HG02798 (cell line): ENCODE data around the gene FGF1.

Experiments used
- ATAC-seq: cut with Tn5 transposase; IDR thresholded peaks from one replicate; pipeline ENCODE4 v1.9.1; 2021; ENCODE audit warnings: mild to moderate bottlenecking; ENCODE audit not compliant: unreplicated experiment, poor library complexity

Gene FGF1

DNA sequence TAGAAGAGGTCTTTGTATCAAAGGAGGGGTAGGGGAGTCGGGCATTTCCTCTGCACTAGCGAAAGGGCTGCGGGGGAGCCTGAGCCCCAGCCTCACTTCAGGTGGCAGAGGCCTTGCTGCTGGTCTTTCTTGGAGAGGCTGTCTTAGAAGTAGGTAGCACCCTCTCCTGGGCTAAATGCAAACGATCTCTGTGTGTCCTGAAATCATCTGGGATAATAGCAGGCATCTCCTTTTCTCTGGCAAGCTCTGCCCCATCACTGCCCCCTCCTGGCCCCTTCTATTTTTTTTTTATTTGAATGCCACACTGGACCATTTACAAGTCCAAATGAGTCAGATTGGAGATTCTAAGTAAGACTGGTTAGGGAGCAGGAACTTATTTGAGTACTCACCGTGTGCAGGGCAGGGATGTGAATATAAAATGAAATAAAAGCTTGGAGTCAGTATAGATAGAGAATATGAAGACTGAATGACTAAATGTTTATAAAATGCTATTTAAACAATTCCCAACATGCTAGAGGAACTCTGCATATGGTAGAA is 137.1 kb downstream of the FGF1 start:
- no peak for ATAC-seq

DNA sequence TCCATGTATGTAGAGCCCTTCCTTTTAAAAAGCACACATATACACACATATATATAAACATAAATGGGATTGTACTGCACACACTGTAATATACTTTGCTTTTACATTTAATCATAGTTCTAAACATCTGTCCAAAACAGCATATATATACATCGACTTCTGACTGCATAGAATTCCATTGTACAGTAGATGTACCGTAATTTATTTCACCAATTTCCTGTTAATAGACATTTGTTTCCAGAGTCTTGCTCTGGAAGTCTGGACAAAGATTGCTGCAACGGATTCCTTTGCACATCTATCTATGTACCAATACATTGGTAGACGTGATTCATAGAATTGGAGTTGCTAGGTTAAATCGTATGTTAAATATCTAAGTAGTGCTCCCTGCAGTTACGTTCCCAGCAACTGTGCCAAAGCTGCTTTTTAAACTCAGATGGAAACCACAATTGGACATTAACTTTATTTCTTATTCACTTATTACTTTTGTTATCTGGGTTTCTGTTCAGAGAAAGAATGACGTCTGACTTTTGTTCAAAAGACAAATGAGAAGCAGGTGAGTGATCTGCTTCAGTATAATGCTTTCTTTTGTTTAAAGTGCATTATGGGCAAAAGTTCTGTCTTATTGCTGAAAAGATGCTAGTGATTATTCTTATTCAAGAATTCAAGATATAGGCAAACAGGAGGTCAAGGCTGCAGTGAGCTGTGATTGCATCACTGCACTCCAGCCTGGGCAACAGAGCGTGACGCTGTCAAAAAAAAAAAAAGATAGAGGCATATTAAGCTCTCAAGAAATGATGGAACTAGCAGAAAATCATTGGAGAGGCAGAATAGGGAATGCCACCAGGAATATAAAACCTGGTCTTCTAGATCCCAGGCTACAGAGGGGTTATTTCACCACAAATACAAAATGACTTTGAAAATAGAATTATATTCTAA is 138.2 kb downstream of the FGF1 start:
- no peak for ATAC-seq

DNA sequence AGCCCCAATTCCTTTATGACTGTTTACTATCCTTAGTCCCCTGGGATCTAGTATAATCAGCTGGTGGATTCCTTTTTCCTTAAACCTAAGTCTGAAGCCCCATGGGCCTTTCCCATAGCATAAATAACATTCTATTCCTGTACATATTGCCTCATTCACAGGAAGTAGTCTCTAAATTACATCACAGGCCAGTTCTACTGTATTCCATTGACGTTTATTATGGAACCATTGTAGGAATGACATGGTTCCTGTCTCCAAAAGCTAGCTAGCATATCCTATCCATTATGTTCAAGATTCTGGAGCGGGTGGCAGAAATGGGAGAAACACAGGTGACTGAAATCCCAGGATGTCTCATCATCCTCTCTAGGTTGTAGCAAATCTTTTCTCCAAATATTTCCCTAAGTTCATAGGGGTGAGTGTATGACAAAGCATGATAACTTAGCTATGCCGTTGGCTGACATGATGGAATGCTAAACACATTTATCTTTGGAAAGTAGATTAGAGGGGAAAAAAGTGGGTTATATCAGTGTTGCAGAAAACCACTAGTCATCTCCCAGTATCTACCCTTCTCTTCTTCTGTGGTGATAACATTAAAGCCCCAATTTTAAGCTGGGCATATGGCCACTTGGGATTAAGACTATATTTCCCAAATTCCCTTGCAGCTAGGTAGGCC is 140.1 kb downstream of the FGF1 start:
- no peak for ATAC-seq

DNA sequence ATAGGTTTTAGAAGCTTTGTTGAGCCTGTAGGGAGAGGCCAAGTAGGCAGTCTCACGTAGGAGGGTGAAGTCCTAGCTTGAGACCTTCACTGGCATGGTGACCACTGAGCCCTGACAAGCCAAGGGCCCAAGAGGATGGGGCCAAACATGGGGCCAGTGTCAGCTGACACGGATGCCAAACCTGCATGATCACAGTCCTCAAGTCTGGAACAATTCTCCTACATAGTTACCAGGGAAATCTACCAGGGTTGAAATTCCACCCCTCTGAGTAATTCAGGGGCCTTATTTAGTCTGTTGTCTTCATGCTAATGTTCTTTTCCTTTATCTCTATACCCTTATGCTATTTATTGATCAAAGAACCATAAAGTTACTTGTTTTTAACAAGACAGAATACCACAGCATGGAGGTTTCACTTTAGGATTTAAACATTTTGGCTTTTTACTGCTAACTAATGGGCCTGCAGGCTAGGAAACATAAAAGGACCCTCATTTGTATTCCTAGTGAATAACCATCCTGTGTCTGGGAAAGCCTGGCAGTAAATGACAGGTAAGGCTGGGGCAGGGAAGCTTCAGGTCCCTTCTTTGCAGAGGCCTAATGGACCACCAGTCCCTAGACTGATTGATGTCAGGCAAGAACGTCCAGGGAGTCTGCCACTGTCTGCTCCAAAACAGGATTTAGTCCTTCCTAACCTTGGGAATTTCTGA is 140.8 kb downstream of the FGF1 start:
- ATAC-seq, result no peak

DNA sequence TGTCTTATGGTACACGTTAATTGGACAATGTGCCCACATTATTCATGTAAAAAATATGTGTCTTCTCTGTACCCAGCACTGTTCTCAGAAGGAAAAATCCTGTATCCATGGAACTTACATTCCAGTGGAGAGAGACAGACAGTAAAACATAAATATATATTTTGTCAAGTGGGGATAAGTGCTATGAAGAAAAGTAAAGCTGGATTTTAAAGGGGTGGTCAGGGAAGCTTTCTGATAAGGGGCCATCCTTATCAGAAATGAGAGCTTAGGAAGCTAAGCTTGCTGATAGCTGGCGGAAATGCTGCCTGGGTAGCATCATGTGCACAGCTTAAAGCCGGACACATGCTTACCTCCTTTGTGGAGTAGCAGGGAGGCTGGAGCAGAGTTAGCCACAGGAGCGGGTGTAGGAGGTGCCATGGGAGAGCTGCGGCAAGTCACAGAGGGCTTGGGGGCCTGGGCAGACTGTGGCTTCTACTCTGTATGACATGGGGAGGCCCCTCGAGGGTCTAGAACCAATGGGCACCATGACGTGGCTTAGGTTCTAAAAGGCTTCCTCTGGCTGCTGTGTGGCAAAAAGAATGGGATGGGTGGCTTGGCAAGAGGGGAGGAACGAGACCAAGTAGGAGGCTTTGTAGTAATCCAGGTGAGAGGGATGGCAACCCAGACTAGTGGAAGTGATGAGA is 141.7 kb downstream of the FGF1 start:
- no peak for ATAC-seq

DNA sequence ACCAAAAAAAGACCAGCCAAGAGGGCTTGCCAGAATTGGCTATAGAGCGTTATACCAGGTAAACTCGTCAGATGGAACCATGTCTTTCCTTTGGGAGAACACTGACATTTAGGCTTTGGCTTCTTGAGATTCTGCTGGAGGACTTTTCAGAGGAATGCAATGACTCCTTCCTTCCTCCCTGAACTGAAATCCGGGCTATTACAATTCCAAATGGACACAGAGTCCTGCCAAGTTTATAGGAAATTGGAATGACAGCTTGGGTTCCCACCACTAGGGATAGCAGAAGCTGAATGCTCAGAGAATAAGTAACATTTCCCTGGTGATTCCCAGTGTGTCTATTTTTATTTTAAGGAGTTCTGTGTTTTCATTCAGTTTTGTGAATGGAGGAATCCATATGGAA is 143.0 kb downstream of the FGF1 start:
- ATAC-seq, result no peak
